Common myeloid progenitor, CD34-positive (primary cell): ENCODE data around the gene TLR2.

Experiments
- CTCF ChIA-PET: fragments of 350-600 bp; sonication (Branson Sonifier 250); formaldehyde crosslinking; loops from one replicate; lab custom pipeline; 2021; ENCODE audit warnings: antibody characterized with exemption; lab: Charles Lee
- POLR2A ChIA-PET: fragments of 350-600 bp; sonication (Branson Sonifier 250); formaldehyde crosslinking; loops from one replicate; lab custom pipeline; 2021; ENCODE audit warnings: antibody characterized with exemption; lab: Charles Lee
- DNase-seq, 3 donors: peaks; one replicate each; pipeline versions ENCODE4 v3.0.0 to v3.0.0-alpha.2; 2013
- H3K27ac ChIP-seq, 2 experiments: 1 replicate in 1 of 2; 2 replicates in 1 of 2; pipeline ENCODE4 v1.7.0; 2013; ENCODE audit warnings: inconsistent platforms in 2 of 2, low read length in 2 of 2, mild to moderate bottlenecking in 2 of 2, low read depth in 1 of 2, moderate library complexity in 1 of 2; ENCODE audit not compliant: severe bottlenecking in 2 of 2, insufficient read depth in 1 of 2, poor library complexity in 1 of 2
- H3K27me3 ChIP-seq, 5 experiments: replicated peaks in 2 of 5; 1 replicate in 3 of 5; 2 replicates in 2 of 5; pipeline versions ENCODE4 v1.6.1 to v1.7.0; 2013; ENCODE audit warnings: low read length in 4 of 5, mild to moderate bottlenecking in 2 of 5, moderate library complexity in 2 of 5, inconsistent platforms in 1 of 5; ENCODE audit not compliant: insufficient read depth in 5 of 5, control insufficient read depth in 4 of 5
- H3K36me3 ChIP-seq, 4 experiments: 1 replicate in 2 of 4; 2 replicates in 2 of 4; pipeline versions ENCODE4 v1.6.1 to v1.7.0; 2013; ENCODE audit warnings: low read length in 3 of 4, control low read depth in 1 of 4, mild to moderate bottlenecking in 1 of 4; ENCODE audit not compliant: control insufficient read depth in 4 of 4, insufficient read depth in 4 of 4
- H3K4me1 ChIP-seq, 4 experiments: 1 replicate in 3 of 4; 2 replicates in 1 of 4; pipeline versions ENCODE4 v1.6.1 to v1.7.1; 2013; ENCODE audit warnings: low read length in 3 of 4, mild to moderate bottlenecking in 3 of 4, control low read depth in 1 of 4, inconsistent platforms in 1 of 4, moderate library complexity in 1 of 4; ENCODE audit not compliant: control insufficient read depth in 4 of 4, insufficient read depth in 4 of 4; ENCODE audit errors: control extremely low read depth in 1 of 4
- H3K4me3 ChIP-seq, 7 experiments: 1 replicate in 4 of 7; 2 replicates in 3 of 7; pipeline versions ENCODE4 v1.5.1 to v1.7.0; 2013; ENCODE audit warnings: mild to moderate bottlenecking in 7 of 7, low read length in 6 of 7, moderate library complexity in 6 of 7, inconsistent platforms in 2 of 7, low read depth in 2 of 7, control low read depth in 1 of 7; ENCODE audit not compliant: insufficient read depth in 4 of 7, control insufficient read depth in 1 of 7; ENCODE audit errors: extremely low read depth in 1 of 7
- H3K9me3 ChIP-seq, 5 experiments: 1 replicate in 4 of 5; 2 replicates in 1 of 5; pipeline versions ENCODE4 v1.6.1 to v1.7.1; 2013; ENCODE audit warnings: low read length in 4 of 5, mild to moderate bottlenecking in 2 of 5, inconsistent platforms in 1 of 5, low read depth in 1 of 5, moderate library complexity in 1 of 5; ENCODE audit not compliant: control insufficient read depth in 4 of 5, insufficient read depth in 2 of 5; ENCODE audit errors: control extremely low read depth in 1 of 5
- WGBS: methylation state at CpG from one replicate; pipeline ENCODE4 v1.1.5; 2013; ENCODE audit not compliant: insufficient coverage; 5-methylcytosine and 5-hydroxymethylcytosine counted together

The TLR2 gene

GRCh38 chr4:153706519-153706918 is 22.4 kb downstream of the TLR2 start:
- Histone ChIP-seq H3K4me1 (peaks cover 0 to 8% (median 3%) of the 10 kb centered on the region in 4 experiments), H3K27ac (no peak overlapping the region), H3K27me3 (no peaks in the 10 kb centered on the region), H3K36me3 (no peaks in the 10 kb centered on the region), H3K9me3 (no peaks in the 10 kb centered on the region), H3K4me3 (no peak overlapping the region)
- DNase-seq, result no peak
- CTCF ChIA-PET, result interaction anchor here (1.0 kb wide), 1 partner anchor 9 kb away, joined by 3 read pairs; no protein-coding TSS in a partner anchor
- POLR2A ChIA-PET, result no interaction called here

- POLR2A ChIA-PET, result interaction anchor here (0.6 kb wide), 1 partner anchor 286 kb away, joined by 4 read pairs; no protein-coding TSS in a partner anchor
- Histone ChIP-seq H3K27me3 (no peaks in the 10 kb centered on the region), H3K9me3 (peaks cover 0 to 2% (median 0%) of the 10 kb centered on the region in 5 experiments), H3K27ac (no peak overlapping the region), H3K4me3 (no peak overlapping the region), H3K4me1 (peaks cover 0 to 7% (median 3%) of the 10 kb centered on the region in 4 experiments), H3K36me3 (no peaks in the 10 kb centered on the region)
- CTCF ChIA-PET, result interaction anchor here (1.6 kb wide), 1 partner anchor 26 kb away, joined by 7 read pairs; the partner anchor contains the start of gene TLR2
- no CpG with 5 or more reads among the region's 1 CpG for whole genome bisulfite sequencing
- no peak for DNase-seq
These were observed 26.6 kb downstream of the TLR2 start for GRCh38 chr4:153710681-153711080.

- peaks cover 0 to 4% (median 0%) of the 10 kb centered on the region in 5 experiments for H3K9me3 ChIP-seq
- CTCF ChIA-PET, result no interaction called here
- H3K4me1 ChIP-seq, result no peaks in the 10 kb centered on the region
- 100% methylated on average over 1 of the region's 2 CpGs for WGBS
- no peaks in the 10 kb centered on the region for H3K36me3 ChIP-seq
- H3K4me3 ChIP-seq, result no peak overlapping the region
- no peak for DNase-seq
- H3K27me3 ChIP-seq, result no peaks in the 10 kb centered on the region
- POLR2A ChIA-PET, result no interaction called here
- no peak overlapping the region for H3K27ac ChIP-seq
These were observed 30.0 kb downstream of the TLR2 start for GRCh38 chr4:153713866-153714646.

- CTCF ChIA-PET, result interaction anchor here (1.7 kb wide), 1 partner anchor 28 kb away, joined by 6 read pairs; no protein-coding TSS in a partner anchor
- no peak overlapping the region for H3K27ac ChIP-seq
- 67% methylated on average over 1 of the region's 1 CpG for WGBS
These were observed 38.0 kb downstream of the TLR2 start for GRCh38 chr4:153722036-153722435.

GRCh38 chr4:153724606-153725005 is 40.5 kb downstream of the TLR2 start:
- H3K36me3 ChIP-seq, result no peaks in the 10 kb centered on the region
- no CpG with 5 or more reads among the region's 5 CpGs for WGBS
- CTCF ChIA-PET, result interaction anchor here (1.2 to 1.5 kb wide), 2 partner anchors 9 to 13 kb away, joined by 4 to 5 read pairs; no protein-coding TSS in a partner anchor

More at GRCh38 chr4:153722036-153722435, 38.0 kb downstream of the TLR2 start:
- H3K36me3 ChIP-seq, result no peaks in the 10 kb centered on the region
- POLR2A ChIA-PET, result no interaction called here
- DNase-seq, result no peak
- peaks cover 0 to 1% (median 0%) of the 10 kb centered on the region in 5 experiments for H3K9me3 ChIP-seq
- peaks cover 0 to 3% (median 1%) of the 10 kb centered on the region in 4 experiments for H3K4me1 ChIP-seq
- no peaks in the 10 kb centered on the region for H3K27me3 ChIP-seq
- H3K4me3 ChIP-seq, result no peak overlapping the region

GRCh38 chr4:153725136-153725830 is 41.2 kb downstream of the TLR2 start:
- Histone ChIP-seq H3K27ac (no peak overlapping the region), H3K27me3 (no peaks in the 10 kb centered on the region), H3K4me1 (peaks cover 0 to 8% (median 2%) of the 10 kb centered on the region in 4 experiments), H3K36me3 (no peaks in the 10 kb centered on the region), H3K9me3 (no peaks in the 10 kb centered on the region), H3K4me3 (no peak overlapping the region)
- ChIA-PET POLR2A (interaction anchor here (0.6 kb wide), 1 partner anchor 105 kb away, joined by 4 read pairs; no protein-coding TSS in a partner anchor), CTCF (interaction anchor here (1.0 to 1.5 kb wide), 3 partner anchors 8 to 18 kb away, joined by 3 to 5 read pairs (median 4); no protein-coding TSS in a partner anchor)
- 97% methylated on average over 5 of the region's 5 CpGs for WGBS
- no peak for DNase-seq

More at GRCh38 chr4:153724606-153725005, 40.5 kb downstream of the TLR2 start:
- H3K27ac ChIP-seq, result no peak overlapping the region
- DNase-seq, result no peak
- no peaks in the 10 kb centered on the region for H3K9me3 ChIP-seq
- POLR2A ChIA-PET, result no interaction called here
- H3K4me1 ChIP-seq, result peaks cover 0 to 8% (median 2%) of the 10 kb centered on the region in 4 experiments
- H3K4me3 ChIP-seq, result no peak overlapping the region
- H3K27me3 ChIP-seq, result no peaks in the 10 kb centered on the region
